GM12878 (cell line): ENCODE measurements around the gene BRD9. TPM values are rescaled to one million over a fixed set of nuclear protein-coding genes. Genes with fewer than 3 reads are reported as not detected.

Experiments
- ATAC-seq: fragments of 200-7000 bp; cut with Tn5 transposase; 3 replicates; pipeline ENCODE4 v1.9.1; 2020; ENCODE audit warnings: mild to moderate bottlenecking, moderate library complexity
- BruUV-seq: library from RNA; stranded (reverse); fragments of 400-500 nt; replicated peaks from 2 replicates; lab custom pipeline; 2021; lab: Mats Ljungman, UMichigan
- CTCF ChIA-PET: fragments of 300-600 bp; sonication (Branson Sonifier 250); formaldehyde crosslinking; extraction: SDS; loops from one replicate; lab custom pipeline; 2021; ENCODE audit warnings: inconsistent platforms; lab: Yijun Ruan, JAX
- POLR2A ChIA-PET: fragments of 350-600 bp; formaldehyde crosslinking; extraction: SDS; loops from one replicate; lab custom pipeline; 2021; ENCODE audit warnings: inconsistent platforms; lab: Charles Lee
- RAD21 ChIA-PET: fragments of 300-600 bp; sonication (Branson Sonifier 250); formaldehyde crosslinking; loops from one replicate; lab custom pipeline; 2023; ENCODE audit warnings: antibody characterized with exemption; ENCODE audit not compliant: unreplicated experiment; lab: Charles Lee
- SMC1A ChIA-PET: fragments of 300-600 bp; sonication (Branson Sonifier 250); formaldehyde crosslinking; loops from one replicate; lab custom pipeline; 2023; ENCODE audit not compliant: unreplicated experiment, uncharacterized antibody; lab: Charles Lee
- DNase-seq: peaks from one replicate; pipeline ENCODE4 v3.0.0-alpha.2; 2011; ENCODE audit warnings: low read depth, low spot score
- FAIRE-seq: peaks from 3 replicates; lab custom pipeline; 2011; peaks lifted over from hg19 to GRCh38; lab: Jason Lieb, UNC
- H2AFZ ChIP-seq: 2 replicates; pipeline ENCODE4 v1.6.0; 2011; ENCODE audit warnings: low read depth, low read length, control low read depth; ENCODE audit not compliant: control insufficient read depth
- H3K27ac ChIP-seq: 2 replicates; pipeline ENCODE4 v1.5.1; 2011; ENCODE audit warnings: control low read depth; ENCODE audit not compliant: control insufficient read depth, insufficient read depth
- H3K27me3 ChIP-seq, 2 experiments: replicated peaks in 1 of 2; 2 replicates each; pipeline versions ENCODE4 v1.6.0 to v1.6.1; 2011; ENCODE audit warnings: low read length in 1 of 2; ENCODE audit not compliant: control insufficient read depth in 2 of 2, insufficient read depth in 2 of 2
- H3K36me3 ChIP-seq, 2 experiments: 2 replicates each; pipeline ENCODE4 v1.5.1; 2011; ENCODE audit warnings: low read length in 1 of 2; ENCODE audit not compliant: control insufficient read depth in 2 of 2, insufficient read depth in 2 of 2
- H3K4me1 ChIP-seq: 2 replicates; pipeline ENCODE4 v1.6.1; 2011; ENCODE audit warnings: mild to moderate bottlenecking, low read length, moderate library complexity, mixed read lengths; ENCODE audit not compliant: control insufficient read depth, insufficient read depth
- H3K4me2 ChIP-seq: 2 replicates; pipeline ENCODE4 v1.6.0; 2011; ENCODE audit warnings: control low read depth; ENCODE audit not compliant: control insufficient read depth, insufficient read depth
- H3K4me3 ChIP-seq: fragments of 200-600 bp; sonication (generic); 2 replicates; pipeline ENCODE4 v1.5.1; 2016
- H3K79me2 ChIP-seq: 2 replicates; pipeline ENCODE4 v1.6.0; 2011; ENCODE audit warnings: low read length; ENCODE audit not compliant: control insufficient read depth, insufficient read depth
- H3K9ac ChIP-seq: 2 replicates; pipeline ENCODE4 v1.8.0; 2011; ENCODE audit warnings: low read length, control low read depth, mixed read lengths; ENCODE audit not compliant: control insufficient read depth, insufficient read depth
- H3K9me3 ChIP-seq: replicated peaks from 3 replicates; pipeline ENCODE4 v1.5.1; 2011; ENCODE audit warnings: mild to moderate bottlenecking, low read length; ENCODE audit not compliant: control insufficient read depth, insufficient read depth
- H4K20me1 ChIP-seq: 2 replicates; pipeline ENCODE4 v1.6.0; 2011; ENCODE audit not compliant: control insufficient read depth, insufficient read depth
- BCL11A ChIP-seq: IDR thresholded peaks from 2 replicates; pipeline ENCODE4 v1.6.1; 2011; ENCODE audit warnings: low read depth, low read length
- BMI1 ChIP-seq: fragments of 450-650 bp; IDR thresholded peaks from 2 replicates; pipeline ENCODE4 v1.6.1; 2016; ENCODE audit warnings: mild to moderate bottlenecking, moderate library complexity, borderline replicate concordance
- PAX8 ChIP-seq: fragments of 450-650 bp; IDR thresholded peaks from 2 replicates; pipeline ENCODE4 v1.6.1; 2017; ENCODE audit warnings: mild to moderate bottlenecking, moderate library complexity
- PML ChIP-seq: IDR thresholded peaks from 2 replicates; pipeline ENCODE4 v1.6.1; 2012; ENCODE audit warnings: low read length, inconsistent platforms
- SIX5 ChIP-seq: IDR thresholded peaks from 2 replicates; pipeline ENCODE4 v1.6.1; 2011; ENCODE audit warnings: mild to moderate bottlenecking, low read depth, low read length, moderate library complexity; ENCODE audit not compliant: severe bottlenecking
- TBL1XR1 ChIP-seq: IDR thresholded peaks from 2 replicates; pipeline ENCODE4 v1.6.1; 2012; ENCODE audit warnings: low read depth, low read length, improper control_type of control experiment
- ZNF384 ChIP-seq: IDR thresholded peaks from 2 replicates; pipeline ENCODE4 v1.6.1; 2012; ENCODE audit warnings: low read depth, mild to moderate bottlenecking, low read length, improper control_type of control experiment, borderline replicate concordance
- WGBS: methylation state at CpG from one replicate; pipeline ENCODE4 v1.1.6; 2016; ENCODE audit warnings: low lambda C conversion rate; ENCODE audit not compliant: insufficient replicate concordance, insufficient coverage; ENCODE audit errors: missing lambda C conversion rate; 5-methylcytosine and 5-hydroxymethylcytosine counted together
- in situ Hi-C: fragments of 300-500 bp; cut with MboI; formaldehyde crosslinking; loops from 9 replicates; pipeline ENCODE4 v1.14.3; 2018; ENCODE audit warnings: mixed read lengths
- intact Hi-C: fragments of 100-400 bp; cut with micrococcal nuclease; formaldehyde crosslinking; loops from one replicate; pipeline ENCODE4 v1.14.2; 2022; ENCODE audit not compliant: unreplicated experiment
- polyA plus RNA-seq, 11 experiments: library from polyadenylated mRNA; depleted of rRNA in 4 of 11; unstranded in 6 of 11; stranded (reverse) in 5 of 11; fragments of >200 nt; fragmentation: Nextera tagmentation in 4 of 11; fragmentation: Illumina TruSeq in 1 of 11; extraction: Ambion mirVana in 4 of 11; extraction: Trizol in 1 of 11; gene quantifications; 1 replicate in 1 of 11; 2 replicates in 10 of 11; pipeline versions ENCODE4 v1.2.1 to v1.2.3, GENCODE V29; 2011 to 2016; ENCODE audit warnings: inconsistent platforms in 2 of 11, missing spikeins in 2 of 11, low read depth in 1 of 11
- total RNA-seq, 4 experiments: library from RNA; depleted of rRNA in 3 of 4; stranded (reverse); fragments of >200 nt in 3 of 4; fragmentation: Illumina TruSeq in 1 of 4; extraction: Trizol in 1 of 4; gene quantifications; 2 replicates each; pipeline versions ENCODE4 v1.2.1 to v1.2.3, GENCODE V29; 2013 to 2021
- TF ChIP-seq, protein P1 (sequence below), 3 experiments: IDR thresholded peaks in 2 of 3; conservative IDR thresholded peaks in 1 of 3; 2 replicates each; pipeline ENCODE4 v1.5.1; 2011; ENCODE audit warnings: low read depth in 3 of 3, low read length in 3 of 3, mild to moderate bottlenecking in 3 of 3, control low read depth in 2 of 3, moderate library complexity in 2 of 3, inconsistent platforms in 1 of 3, mixed read lengths in 1 of 3; ENCODE audit not compliant: control insufficient read depth in 2 of 3, insufficient read depth in 1 of 3; ENCODE audit errors: extremely low read depth in 1 of 3
- TF ChIP-seq, protein P2 (sequence below): IDR thresholded peaks from 2 replicates; pipeline ENCODE4 v1.6.1; 2011; ENCODE audit warnings: borderline replicate concordance, low read depth, mild to moderate bottlenecking, moderate library complexity, low read length; ENCODE audit not compliant: insufficient read depth, poor library complexity, severe bottlenecking
- TF ChIP-seq, protein P3 (sequence below): IDR thresholded peaks from 2 replicates; pipeline ENCODE4 v1.6.1; 2011; ENCODE audit warnings: mild to moderate bottlenecking, low read depth, low read length, moderate library complexity; ENCODE audit not compliant: insufficient replicate concordance
- TF ChIP-seq, protein P4 (sequence below): IDR thresholded peaks from 2 replicates; pipeline ENCODE4 v1.6.1; 2012; ENCODE audit warnings: low read depth, low read length, improper control_type of control experiment

Gene BRD9
- total and polyA plus RNA-seq, 10 of the 15 experiments (the other 5 are each of a cell fraction or from before 2014, with no cell fraction given) = 2.0 to 48.6 (median 32.4) TPM

DNA sequence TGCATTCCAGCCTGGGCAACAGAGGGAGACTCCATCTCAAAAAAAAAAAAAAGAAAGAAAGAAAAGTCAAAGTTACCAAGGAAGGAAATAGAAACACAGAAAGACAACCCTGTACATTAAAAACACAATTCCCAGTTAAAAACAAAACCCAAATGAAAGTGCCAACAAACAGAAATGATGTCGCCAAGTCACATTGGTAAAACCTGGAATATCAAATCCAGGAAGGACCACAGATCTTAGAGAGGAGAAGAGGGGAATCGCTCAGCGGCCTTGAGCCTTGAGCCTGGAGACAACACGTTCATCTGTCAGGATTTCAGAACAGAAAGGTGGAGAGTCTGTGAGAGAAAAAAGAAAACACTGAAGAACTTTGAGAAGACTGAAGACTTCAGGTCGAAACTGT lies 40.6 kb downstream of the BRD9 start:
- intact Hi-C loops = no loop called here
- BruUV-seq = no TSS peak
- SMC1A ChIA-PET = no interaction called here

DNA sequence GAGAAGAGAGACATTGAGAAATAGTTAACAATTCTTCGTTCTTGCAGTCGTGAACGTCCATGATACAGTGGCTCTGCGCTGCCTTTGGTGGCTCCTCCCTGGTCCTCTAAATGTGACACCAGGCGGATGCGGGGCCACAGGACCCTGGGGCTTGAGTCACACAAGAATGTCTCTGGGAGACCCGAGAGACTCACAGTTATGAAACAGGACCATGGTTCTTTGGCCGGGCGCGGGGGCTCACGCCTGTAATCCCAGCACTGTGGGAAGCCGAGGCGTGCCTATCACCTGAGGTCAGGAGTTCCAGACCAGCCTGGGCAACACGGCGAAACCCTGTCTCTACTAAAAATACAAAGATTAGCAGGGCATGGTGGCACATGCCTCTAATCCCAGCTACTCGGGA lies 41.0 kb downstream of the BRD9 start:
- SMC1A ChIA-PET = no interaction called here
- TF ChIP-seq TBL1XR1 (no peak), SIX5 (no peak), BCL11A (no peak), BMI1 (no peak), PAX8 (no peak), PML (no peak), ZNF384 (no peak)
- TF ChIP-seq, protein P1, sequence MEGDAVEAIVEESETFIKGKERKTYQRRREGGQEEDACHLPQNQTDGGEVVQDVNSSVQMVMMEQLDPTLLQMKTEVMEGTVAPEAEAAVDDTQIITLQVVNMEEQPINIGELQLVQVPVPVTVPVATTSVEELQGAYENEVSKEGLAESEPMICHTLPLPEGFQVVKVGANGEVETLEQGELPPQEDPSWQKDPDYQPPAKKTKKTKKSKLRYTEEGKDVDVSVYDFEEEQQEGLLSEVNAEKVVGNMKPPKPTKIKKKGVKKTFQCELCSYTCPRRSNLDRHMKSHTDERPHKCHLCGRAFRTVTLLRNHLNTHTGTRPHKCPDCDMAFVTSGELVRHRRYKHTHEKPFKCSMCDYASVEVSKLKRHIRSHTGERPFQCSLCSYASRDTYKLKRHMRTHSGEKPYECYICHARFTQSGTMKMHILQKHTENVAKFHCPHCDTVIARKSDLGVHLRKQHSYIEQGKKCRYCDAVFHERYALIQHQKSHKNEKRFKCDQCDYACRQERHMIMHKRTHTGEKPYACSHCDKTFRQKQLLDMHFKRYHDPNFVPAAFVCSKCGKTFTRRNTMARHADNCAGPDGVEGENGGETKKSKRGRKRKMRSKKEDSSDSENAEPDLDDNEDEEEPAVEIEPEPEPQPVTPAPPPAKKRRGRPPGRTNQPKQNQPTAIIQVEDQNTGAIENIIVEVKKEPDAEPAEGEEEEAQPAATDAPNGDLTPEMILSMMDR (IDR thresholded peaks at IDR 0.05 in 2 of 3, conservative IDR thresholded peaks at IDR 0.05 in 1 of 3; ENCODE audit: control insufficient read depth in 2 of 3, extremely low read depth in 1 of 3, insufficient read depth in 1 of 3, low read depth in 3 of 3, low read length in 3 of 3) = no peak
- TF ChIP-seq, protein P2, sequence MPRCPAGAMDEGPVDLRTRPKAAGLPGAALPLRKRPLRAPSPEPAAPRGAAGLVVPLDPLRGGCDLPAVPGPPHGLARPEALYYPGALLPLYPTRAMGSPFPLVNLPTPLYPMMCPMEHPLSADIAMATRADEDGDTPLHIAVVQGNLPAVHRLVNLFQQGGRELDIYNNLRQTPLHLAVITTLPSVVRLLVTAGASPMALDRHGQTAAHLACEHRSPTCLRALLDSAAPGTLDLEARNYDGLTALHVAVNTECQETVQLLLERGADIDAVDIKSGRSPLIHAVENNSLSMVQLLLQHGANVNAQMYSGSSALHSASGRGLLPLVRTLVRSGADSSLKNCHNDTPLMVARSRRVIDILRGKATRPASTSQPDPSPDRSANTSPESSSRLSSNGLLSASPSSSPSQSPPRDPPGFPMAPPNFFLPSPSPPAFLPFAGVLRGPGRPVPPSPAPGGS = no peak
- TF ChIP-seq, protein P3, sequence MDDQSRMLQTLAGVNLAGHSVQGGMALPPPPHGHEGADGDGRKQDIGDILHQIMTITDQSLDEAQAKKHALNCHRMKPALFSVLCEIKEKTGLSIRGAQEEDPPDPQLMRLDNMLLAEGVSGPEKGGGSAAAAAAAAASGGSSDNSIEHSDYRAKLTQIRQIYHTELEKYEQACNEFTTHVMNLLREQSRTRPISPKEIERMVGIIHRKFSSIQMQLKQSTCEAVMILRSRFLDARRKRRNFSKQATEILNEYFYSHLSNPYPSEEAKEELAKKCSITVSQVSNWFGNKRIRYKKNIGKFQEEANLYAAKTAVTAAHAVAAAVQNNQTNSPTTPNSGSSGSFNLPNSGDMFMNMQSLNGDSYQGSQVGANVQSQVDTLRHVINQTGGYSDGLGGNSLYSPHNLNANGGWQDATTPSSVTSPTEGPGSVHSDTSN = no peak

More for the DNA sequence above, 40.6 kb downstream of the BRD9 start:
- WGBS = 58% methylated on average over 5 of the region's 5 CpGs
- ChIA-PET RAD21 (no interaction called here), POLR2A (no interaction called here), CTCF (no interaction called here)
- Histone ChIP-seq H3K9ac (no peak overlapping the region), H3K27ac (no peak overlapping the region), H3K9me3 (no peaks in the 10 kb centered on the region), H4K20me1 (no peaks in the 10 kb centered on the region), H3K79me2 (no peaks in the 10 kb centered on the region), H3K4me3 (no peak overlapping the region), H3K4me2 (no peak overlapping the region), H3K27me3 (no peaks in the 10 kb centered on the region), H2AFZ (no peak overlapping the region), H3K4me1 (no peaks in the 10 kb centered on the region), H3K36me3 (no peaks in the 10 kb centered on the region)
- DNase-seq (no peak), ATAC-seq (no peak), FAIRE-seq (no peak)
- TF ChIP-seq, protein P4, sequence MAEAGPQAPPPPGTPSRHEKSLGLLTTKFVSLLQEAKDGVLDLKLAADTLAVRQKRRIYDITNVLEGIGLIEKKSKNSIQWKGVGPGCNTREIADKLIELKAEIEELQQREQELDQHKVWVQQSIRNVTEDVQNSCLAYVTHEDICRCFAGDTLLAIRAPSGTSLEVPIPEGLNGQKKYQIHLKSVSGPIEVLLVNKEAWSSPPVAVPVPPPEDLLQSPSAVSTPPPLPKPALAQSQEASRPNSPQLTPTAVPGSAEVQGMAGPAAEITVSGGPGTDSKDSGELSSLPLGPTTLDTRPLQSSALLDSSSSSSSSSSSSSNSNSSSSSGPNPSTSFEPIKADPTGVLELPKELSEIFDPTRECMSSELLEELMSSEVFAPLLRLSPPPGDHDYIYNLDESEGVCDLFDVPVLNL = no peak
- in situ Hi-C loops = loop anchor here (5.0 kb wide), 1 partner anchor 100 kb away; no protein-coding TSS in a partner anchor

More for the DNA sequence above, 41.0 kb downstream of the BRD9 start:
- Histone ChIP-seq H2AFZ (no peak overlapping the region), H3K9me3 (no peaks in the 10 kb centered on the region), H4K20me1 (no peaks in the 10 kb centered on the region), H3K27ac (no peak overlapping the region), H3K4me3 (no peak overlapping the region), H3K9ac (no peak overlapping the region), H3K4me2 (no peak overlapping the region), H3K4me1 (no peaks in the 10 kb centered on the region), H3K36me3 (no peaks in the 10 kb centered on the region), H3K79me2 (no peaks in the 10 kb centered on the region), H3K27me3 (no peaks in the 10 kb centered on the region)
- no peak for FAIRE-seq
- in situ Hi-C loops (loop anchor here (5.0 kb wide), 1 partner anchor 99 kb away; no protein-coding TSS in a partner anchor), intact Hi-C loops (loop anchor here (2.0 kb wide), 1 partner anchor 97 kb away; no protein-coding TSS in a partner anchor)
- DNase-seq = no peak
- POLR2A ChIA-PET = no interaction called here
- WGBS = 86% methylated on average over 16 of the region's 16 CpGs
- BruUV-seq = no TSS peak
- no peak for ATAC-seq
- RAD21 ChIA-PET = no interaction called here
- CTCF ChIA-PET = no interaction called here
